SK-N-SH (cell line): ENCODE data around the gene OSBPL10.

Experiments
- EP300 ChIP-seq, 2 experiments: IDR thresholded peaks; 2 replicates each; pipeline versions ENCODE4 v1.4.0 to v1.6.1; 2012; ENCODE audit warnings: borderline replicate concordance in 1 of 2, low read depth in 1 of 2, low read length in 1 of 2
- JUND ChIP-seq: IDR thresholded peaks from 2 replicates; pipeline ENCODE4 v1.4.0; 2012
- MEF2A ChIP-seq: IDR thresholded peaks from 2 replicates; pipeline ENCODE4 v1.4.0; 2012; ENCODE audit warnings: low read depth, borderline replicate concordance
- NFIC ChIP-seq: IDR thresholded peaks from 2 replicates; pipeline ENCODE4 v1.4.0; 2012; ENCODE audit warnings: borderline replicate concordance
- RAD21 ChIP-seq: IDR thresholded peaks from 2 replicates; pipeline ENCODE4 v1.6.1; 2012; ENCODE audit warnings: mild to moderate bottlenecking, low read length
- TAF1 ChIP-seq: IDR thresholded peaks from 2 replicates; pipeline ENCODE4 v1.6.1; 2012; ENCODE audit warnings: low read depth, mild to moderate bottlenecking, low read length, moderate library complexity, borderline replicate concordance
- YY1 ChIP-seq: IDR thresholded peaks from 2 replicates; pipeline ENCODE4 v1.4.0; 2012; ENCODE audit warnings: low read depth, mild to moderate bottlenecking
- TF ChIP-seq, protein P1 (sequence below): fragments of 200-600 bp; sonication (generic); IDR thresholded peaks from 2 replicates; pipeline ENCODE4 v1.6.1; 2017; ENCODE audit warnings: antibody characterized with exemption, mild to moderate bottlenecking, moderate library complexity
- TF ChIP-seq, protein P2 (sequence below): IDR thresholded peaks from 2 replicates; pipeline ENCODE4 v1.6.1; 2012; ENCODE audit warnings: mild to moderate bottlenecking, low read depth, low read length, moderate library complexity
- TF ChIP-seq, protein P3 (sequence below): IDR thresholded peaks from 2 replicates; pipeline ENCODE4 v1.4.0; 2012; ENCODE audit warnings: low read depth

DNA sequence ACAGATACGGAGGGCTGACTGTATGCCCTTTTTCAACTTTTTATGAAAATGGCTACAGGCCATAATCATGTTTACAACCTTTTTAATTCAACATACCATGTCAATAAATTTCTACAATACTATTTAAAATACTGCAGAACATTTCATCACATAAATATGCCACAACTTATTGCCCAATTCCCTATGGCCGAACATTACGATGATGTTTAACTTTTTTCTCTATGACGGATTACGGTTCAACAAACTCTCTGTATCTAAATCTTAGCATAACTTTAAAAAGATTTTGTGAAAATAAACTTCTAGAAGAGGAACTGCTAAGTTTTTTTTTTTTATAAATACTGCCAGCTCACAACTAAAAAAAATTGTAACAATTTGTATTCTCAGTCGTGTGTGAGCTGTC, 220.4 kb downstream of the OSBPL10 start:
- TF ChIP-seq, protein P1, sequence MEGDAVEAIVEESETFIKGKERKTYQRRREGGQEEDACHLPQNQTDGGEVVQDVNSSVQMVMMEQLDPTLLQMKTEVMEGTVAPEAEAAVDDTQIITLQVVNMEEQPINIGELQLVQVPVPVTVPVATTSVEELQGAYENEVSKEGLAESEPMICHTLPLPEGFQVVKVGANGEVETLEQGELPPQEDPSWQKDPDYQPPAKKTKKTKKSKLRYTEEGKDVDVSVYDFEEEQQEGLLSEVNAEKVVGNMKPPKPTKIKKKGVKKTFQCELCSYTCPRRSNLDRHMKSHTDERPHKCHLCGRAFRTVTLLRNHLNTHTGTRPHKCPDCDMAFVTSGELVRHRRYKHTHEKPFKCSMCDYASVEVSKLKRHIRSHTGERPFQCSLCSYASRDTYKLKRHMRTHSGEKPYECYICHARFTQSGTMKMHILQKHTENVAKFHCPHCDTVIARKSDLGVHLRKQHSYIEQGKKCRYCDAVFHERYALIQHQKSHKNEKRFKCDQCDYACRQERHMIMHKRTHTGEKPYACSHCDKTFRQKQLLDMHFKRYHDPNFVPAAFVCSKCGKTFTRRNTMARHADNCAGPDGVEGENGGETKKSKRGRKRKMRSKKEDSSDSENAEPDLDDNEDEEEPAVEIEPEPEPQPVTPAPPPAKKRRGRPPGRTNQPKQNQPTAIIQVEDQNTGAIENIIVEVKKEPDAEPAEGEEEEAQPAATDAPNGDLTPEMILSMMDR, result no peak
- TF ChIP-seq, protein P2, sequence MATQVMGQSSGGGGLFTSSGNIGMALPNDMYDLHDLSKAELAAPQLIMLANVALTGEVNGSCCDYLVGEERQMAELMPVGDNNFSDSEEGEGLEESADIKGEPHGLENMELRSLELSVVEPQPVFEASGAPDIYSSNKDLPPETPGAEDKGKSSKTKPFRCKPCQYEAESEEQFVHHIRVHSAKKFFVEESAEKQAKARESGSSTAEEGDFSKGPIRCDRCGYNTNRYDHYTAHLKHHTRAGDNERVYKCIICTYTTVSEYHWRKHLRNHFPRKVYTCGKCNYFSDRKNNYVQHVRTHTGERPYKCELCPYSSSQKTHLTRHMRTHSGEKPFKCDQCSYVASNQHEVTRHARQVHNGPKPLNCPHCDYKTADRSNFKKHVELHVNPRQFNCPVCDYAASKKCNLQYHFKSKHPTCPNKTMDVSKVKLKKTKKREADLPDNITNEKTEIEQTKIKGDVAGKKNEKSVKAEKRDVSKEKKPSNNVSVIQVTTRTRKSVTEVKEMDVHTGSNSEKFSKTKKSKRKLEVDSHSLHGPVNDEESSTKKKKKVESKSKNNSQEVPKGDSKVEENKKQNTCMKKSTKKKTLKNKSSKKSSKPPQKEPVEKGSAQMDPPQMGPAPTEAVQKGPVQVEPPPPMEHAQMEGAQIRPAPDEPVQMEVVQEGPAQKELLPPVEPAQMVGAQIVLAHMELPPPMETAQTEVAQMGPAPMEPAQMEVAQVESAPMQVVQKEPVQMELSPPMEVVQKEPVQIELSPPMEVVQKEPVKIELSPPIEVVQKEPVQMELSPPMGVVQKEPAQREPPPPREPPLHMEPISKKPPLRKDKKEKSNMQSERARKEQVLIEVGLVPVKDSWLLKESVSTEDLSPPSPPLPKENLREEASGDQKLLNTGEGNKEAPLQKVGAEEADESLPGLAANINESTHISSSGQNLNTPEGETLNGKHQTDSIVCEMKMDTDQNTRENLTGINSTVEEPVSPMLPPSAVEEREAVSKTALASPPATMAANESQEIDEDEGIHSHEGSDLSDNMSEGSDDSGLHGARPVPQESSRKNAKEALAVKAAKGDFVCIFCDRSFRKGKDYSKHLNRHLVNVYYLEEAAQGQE, result no peak
- TF ChIP-seq, protein P3, sequence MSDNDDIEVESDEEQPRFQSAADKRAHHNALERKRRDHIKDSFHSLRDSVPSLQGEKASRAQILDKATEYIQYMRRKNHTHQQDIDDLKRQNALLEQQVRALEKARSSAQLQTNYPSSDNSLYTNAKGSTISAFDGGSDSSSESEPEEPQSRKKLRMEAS, result no peak
- TF ChIP-seq MEF2A (no peak), NFIC (no peak), EP300 (IDR thresholded peaks at IDR 0.05; ENCODE audit: borderline replicate concordance in 1 of 2, low read depth in 1 of 2, low read length in 1 of 2) (no peak), JUND (no peak), YY1 (no peak), RAD21 (no peak), TAF1 (no peak)
